Hematopoietic multipotent progenitor cell (in vitro differentiated cells): Measurements from ENCODE around the gene FAM241A. TPM values are rescaled to one million over a fixed set of nuclear protein-coding genes. Genes with fewer than 3 reads are reported as not detected.
A peak's percentile ranks its signal among the peaks of the same experiment; 100 is the strongest.
"Not testable (repeated sequence)": the region's sequence is repeated elsewhere in the genome, so short reads cannot be mapped to it uniquely, and the experiment has no call there.

Source experiments
- DNase-seq, 3 donors: peaks; one replicate each; pipeline ENCODE4 v3.0.0-alpha.2; 2011 to 2015; ENCODE audit warnings: low read depth in 2 of 3, low spot score in 2 of 3
- total RNA-seq: library from RNA; depleted of rRNA; stranded (reverse); fragments of >200 nt; gene quantifications from one replicate; pipeline ENCODE4 v1.2.3, GENCODE V29; 2012

The FAM241A gene
- total RNA-seq, 1 donor, result 1.3 TPM

GRCh38 chr4:112172180-112172579 is 26.9 kb downstream of the FAM241A start:
- DNase-seq, result no peak

- DNase-seq, result no peak
Observed at GRCh38 chr4:112173593-112174558, 28.6 kb downstream of the FAM241A start.

GRCh38 chr4:112175840-112176239 is 30.6 kb downstream of the FAM241A start:
- DNase-seq, result no peak

- DNase-seq, result no peak
Observed at GRCh38 chr4:112176596-112176995, 31.3 kb downstream of the FAM241A start.

GRCh38 chr4:112178741-112179140 is 33.5 kb downstream of the FAM241A start:
- DNase-seq, result not testable (repeated sequence)

- no peak for DNase-seq
Observed at GRCh38 chr4:112181358-112182000, 36.2 kb downstream of the FAM241A start.

GRCh38 chr4:112182604-112183003 is 37.4 kb downstream of the FAM241A start:
- no peak for DNase-seq

GRCh38 chr4:112183252-112183651 is 38.0 kb downstream of the FAM241A start:
- DNase-seq, result peak in 1 of 3 donors; percentile 10

GRCh38 chr4:112184438-112184837 is 39.2 kb downstream of the FAM241A start:
- no peak for DNase-seq

GRCh38 chr4:112185334-112185733 is 40.1 kb downstream of the FAM241A start:
- DNase-seq, result no peak

- no peak for DNase-seq
Observed at GRCh38 chr4:112185740-112186670, 40.8 kb downstream of the FAM241A start.

- peak in 2 of 3 donors; percentile 17 to 43 for DNase-seq
Observed at GRCh38 chr4:112189754-112190153, 44.5 kb downstream of the FAM241A start.

- DNase-seq, result no peak
Observed at GRCh38 chr4:112190684-112191083, 45.4 kb downstream of the FAM241A start.

- no peak for DNase-seq
Observed at GRCh38 chr4:112196461-112196860, 51.2 kb downstream of the FAM241A start.

- DNase-seq, result no peak
Observed at GRCh38 chr4:112199041-112199440, 53.8 kb downstream of the FAM241A start.

- no peak for DNase-seq
Observed at GRCh38 chr4:112201915-112202505, 56.8 kb downstream of the FAM241A start.

- DNase-seq, result no peak
Observed at GRCh38 chr4:112203593-112203992, 58.3 kb downstream of the FAM241A start.

- DNase-seq, result no peak
Observed at GRCh38 chr4:112206431-112206830, 61.2 kb downstream of the FAM241A start.

- DNase-seq, result not testable (repeated sequence)
Observed at GRCh38 chr4:112208137-112209095, 63.2 kb downstream of the FAM241A start.
